Smooth muscle cell (in vitro differentiated cells): Measurements from ENCODE around the gene SNIP1. TPM values are rescaled to one million over a fixed set of nuclear protein-coding genes. Genes with fewer than 3 reads are reported as not detected.
A peak's percentile ranks its signal among the peaks of the same experiment; 100 is the strongest.

ENCODE experiments used
- DNase-seq: peaks from one replicate; lab custom pipeline; 2025; ENCODE audit not compliant: unreplicated experiment; lab: John Stamatoyannopoulos, UW
- H2AFZ ChIP-seq: fragments of 200-600 bp; sonication (generic); 2 replicates; pipeline ENCODE4 v1.6.0; 2016; ENCODE audit warnings: antibody characterized with exemption, low read depth, mild to moderate bottlenecking
- H3F3A ChIP-seq: fragments of 200-600 bp; sonication (generic); 2 replicates; pipeline ENCODE4 v1.6.0; 2017; ENCODE audit warnings: antibody characterized with exemption, low read depth
- H3K27ac ChIP-seq: fragments of 200-600 bp; sonication (generic); 2 replicates; pipeline ENCODE4 v1.5.1; 2016; ENCODE audit warnings: low read depth, mild to moderate bottlenecking
- H3K27me3 ChIP-seq: fragments of 200-600 bp; sonication (generic); 2 replicates; pipeline ENCODE4 v1.6.1; 2016; ENCODE audit warnings: low read depth, mild to moderate bottlenecking
- H3K36me3 ChIP-seq: fragments of 200-600 bp; sonication (generic); 2 replicates; pipeline ENCODE4 v1.5.1; 2016; ENCODE audit warnings: low read depth
- H3K4me1 ChIP-seq: fragments of 200-600 bp; sonication (generic); 2 replicates; pipeline ENCODE4 v1.5.1; 2016; ENCODE audit warnings: low read depth
- H3K4me2 ChIP-seq: fragments of 200-600 bp; sonication (generic); 2 replicates; pipeline ENCODE4 v1.6.0; 2016; ENCODE audit warnings: mild to moderate bottlenecking
- H3K4me3 ChIP-seq: fragments of 200-600 bp; sonication (generic); 2 replicates; pipeline ENCODE4 v1.5.1; 2016; ENCODE audit warnings: mild to moderate bottlenecking
- H3K79me2 ChIP-seq: fragments of 200-600 bp; sonication (generic); 2 replicates; pipeline ENCODE4 v1.6.0; 2016; ENCODE audit warnings: low read depth, mild to moderate bottlenecking
- H3K9ac ChIP-seq: fragments of 200-600 bp; sonication (generic); 2 replicates; pipeline ENCODE4 v1.6.0; 2016; ENCODE audit warnings: low read depth
- H3K9me3 ChIP-seq: fragments of 200-600 bp; sonication (generic); replicated peaks from 2 replicates; pipeline ENCODE4 v1.5.1; 2016; ENCODE audit warnings: low read depth
- H4K20me1 ChIP-seq: fragments of 200-600 bp; sonication (generic); 2 replicates; pipeline ENCODE4 v1.6.0; 2016; ENCODE audit warnings: low read depth
- WGBS: methylation state at CpG from one replicate; pipeline ENCODE4 v1.1.7; 2016; ENCODE audit warnings: low lambda C conversion rate; 5-methylcytosine and 5-hydroxymethylcytosine counted together
- polyA plus RNA-seq: library from polyadenylated mRNA; unstranded; fragments of >200 nt; fragmentation: Nextera tagmentation; extraction: Ambion mirVana; gene quantifications from 2 replicates; pipeline ENCODE4 v1.2.1, GENCODE V29; 2016
- total RNA-seq: library from RNA; depleted of rRNA; stranded (reverse); fragments of >200 nt; gene quantifications from 2 replicates; pipeline ENCODE4 v1.2.3, GENCODE V29; 2014
- TF ChIP-seq, protein P1 (sequence below): fragments of 200-600 bp; sonication (generic); IDR thresholded peaks from 2 replicates; pipeline ENCODE4 v1.5.1; 2017; ENCODE audit warnings: borderline replicate concordance, mild to moderate bottlenecking, antibody characterized with exemption; ENCODE audit not compliant: insufficient read depth, poor library complexity, severe bottlenecking

SNIP1 gene
- total and polyA plus RNA-seq, 2 experiments from 2014 or later, result 7.4 to 37.1 TPM

DNA sequence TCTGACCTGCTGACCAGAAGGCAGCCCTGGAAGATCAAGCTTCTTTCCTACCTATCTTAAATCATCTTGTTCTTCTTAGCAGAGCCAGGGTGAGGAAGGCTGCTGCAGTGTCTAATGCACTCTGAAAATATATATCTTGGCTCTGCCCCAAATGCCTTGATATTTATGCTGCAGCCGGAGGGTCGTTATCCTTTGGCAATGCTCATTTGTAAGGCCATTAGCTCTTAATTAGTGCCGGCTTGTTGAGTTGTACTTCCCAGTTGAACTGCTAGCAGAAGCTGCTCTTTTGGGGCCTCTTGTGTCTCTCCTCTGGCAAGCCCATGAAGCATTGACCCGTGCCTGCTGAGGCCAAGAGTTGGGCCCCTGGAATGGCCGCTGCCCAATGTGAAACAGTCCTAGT, 45.8 kb upstream of the SNIP1 start:
- no peaks in the 10 kb centered on the region for H3K9me3 ChIP-seq

DNA sequence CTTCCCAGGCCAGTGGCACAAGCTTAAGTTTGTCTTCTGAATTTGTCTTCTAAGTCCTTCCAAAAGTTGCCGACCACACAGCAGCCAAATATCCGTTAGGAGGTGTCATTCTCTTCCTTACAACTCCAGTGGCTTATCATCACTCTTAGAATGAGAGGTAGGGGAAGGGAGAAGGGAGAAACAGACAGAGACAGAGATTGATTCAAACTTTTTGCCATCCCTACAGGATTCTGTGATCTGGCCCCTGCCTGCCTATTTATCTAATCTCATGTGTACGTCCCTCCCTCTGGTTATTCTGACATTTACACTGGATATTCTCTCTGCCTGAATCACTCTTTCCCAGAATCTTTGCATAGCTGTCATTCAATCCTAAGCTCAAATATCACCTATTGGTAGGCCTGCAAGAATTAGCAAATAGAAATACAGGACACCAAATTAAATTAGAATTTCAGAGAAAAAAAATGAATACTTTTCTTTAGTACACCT, 42.1 kb upstream of the SNIP1 start:
- H2AFZ ChIP-seq, result peak overlapping the region; percentile 79
- DNase-seq, result no peak
- H3K9me3 ChIP-seq, result no peaks in the 10 kb centered on the region
- 9% methylated on average over 3 of the region's 3 CpGs for WGBS
- peak overlapping the region; percentile 99 for H3K4me2 ChIP-seq
- no peaks in the 10 kb centered on the region for H3F3A ChIP-seq
- H4K20me1 ChIP-seq, result peaks cover 30% of the 10 kb centered on the region
- H3K79me2 ChIP-seq, result peaks cover 36% of the 10 kb centered on the region
- H3K9ac ChIP-seq, result peak overlapping the region; percentile 90
- peak overlapping the region; percentile 77 for H3K4me3 ChIP-seq
- peak overlapping the region; percentile 94 for H3K27ac ChIP-seq
- peaks cover 14% of the 10 kb centered on the region for H3K4me1 ChIP-seq
- no peaks in the 10 kb centered on the region for H3K27me3 ChIP-seq
- H3K36me3 ChIP-seq, result peaks cover 13% of the 10 kb centered on the region
- TF ChIP-seq, protein P1, sequence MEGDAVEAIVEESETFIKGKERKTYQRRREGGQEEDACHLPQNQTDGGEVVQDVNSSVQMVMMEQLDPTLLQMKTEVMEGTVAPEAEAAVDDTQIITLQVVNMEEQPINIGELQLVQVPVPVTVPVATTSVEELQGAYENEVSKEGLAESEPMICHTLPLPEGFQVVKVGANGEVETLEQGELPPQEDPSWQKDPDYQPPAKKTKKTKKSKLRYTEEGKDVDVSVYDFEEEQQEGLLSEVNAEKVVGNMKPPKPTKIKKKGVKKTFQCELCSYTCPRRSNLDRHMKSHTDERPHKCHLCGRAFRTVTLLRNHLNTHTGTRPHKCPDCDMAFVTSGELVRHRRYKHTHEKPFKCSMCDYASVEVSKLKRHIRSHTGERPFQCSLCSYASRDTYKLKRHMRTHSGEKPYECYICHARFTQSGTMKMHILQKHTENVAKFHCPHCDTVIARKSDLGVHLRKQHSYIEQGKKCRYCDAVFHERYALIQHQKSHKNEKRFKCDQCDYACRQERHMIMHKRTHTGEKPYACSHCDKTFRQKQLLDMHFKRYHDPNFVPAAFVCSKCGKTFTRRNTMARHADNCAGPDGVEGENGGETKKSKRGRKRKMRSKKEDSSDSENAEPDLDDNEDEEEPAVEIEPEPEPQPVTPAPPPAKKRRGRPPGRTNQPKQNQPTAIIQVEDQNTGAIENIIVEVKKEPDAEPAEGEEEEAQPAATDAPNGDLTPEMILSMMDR, result no peak

More for the DNA sequence above, 45.8 kb upstream of the SNIP1 start:
- Histone ChIP-seq H3K4me2 (no peak overlapping the region), H3K4me3 (no peak overlapping the region), H3K36me3 (no peaks in the 10 kb centered on the region), H4K20me1 (no peaks in the 10 kb centered on the region), H3K9ac (no peak overlapping the region), H3K27me3 (peaks cover 8% of the 10 kb centered on the region), H3F3A (no peaks in the 10 kb centered on the region), H3K79me2 (peaks cover 7% of the 10 kb centered on the region), H3K27ac (no peak overlapping the region), H3K4me1 (peaks cover 3% of the 10 kb centered on the region), H2AFZ (no peak overlapping the region)
- TF ChIP-seq, protein P1, result no peak
- no peak for DNase-seq
- WGBS, result 90% methylated on average over 5 of the region's 5 CpGs

DNA sequence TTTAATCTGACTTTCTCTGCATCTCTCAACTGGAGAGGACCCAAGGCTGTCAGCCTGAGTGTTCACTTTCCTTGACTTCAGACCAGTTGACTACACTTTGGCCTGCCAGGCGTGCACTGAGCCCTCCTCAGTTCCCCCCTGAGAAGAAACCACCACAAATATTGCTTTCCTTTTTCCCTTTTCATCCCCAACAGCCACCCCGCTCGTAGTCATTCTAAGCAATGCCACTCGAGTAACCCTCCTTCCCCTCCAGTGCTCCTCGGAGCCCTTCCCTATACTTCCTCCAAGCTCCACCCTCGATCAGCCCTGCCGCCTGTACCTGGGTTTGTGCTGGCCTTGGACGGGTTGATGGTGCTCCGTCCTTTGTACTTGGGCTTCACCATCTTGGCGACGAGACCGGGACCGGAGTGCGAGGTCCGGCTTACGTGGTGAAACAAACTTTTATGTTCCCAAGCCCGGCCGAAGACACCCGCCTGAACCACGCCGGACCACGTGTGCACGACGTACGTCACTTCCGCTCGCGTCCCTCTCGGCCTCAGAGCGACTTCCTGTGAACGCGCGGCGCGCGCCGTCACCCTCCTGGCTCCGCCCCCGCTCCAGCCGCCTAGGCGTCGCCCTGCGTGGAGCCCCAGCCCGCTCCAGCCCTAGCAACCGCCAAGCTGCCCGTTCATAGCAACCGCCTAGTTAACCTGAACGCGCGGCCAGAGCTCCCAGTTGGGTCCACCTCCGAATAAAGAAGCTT, 41.5 kb upstream of the SNIP1 start, which contains the start of gene GNL2:
TSS of gene GNL2 (minus strand) at position 498 of the 742 bp plus-strand sequence. CDS start at position 383, 115 bp downstream.
- H3K4me2 ChIP-seq, result peak within 1 kb of the TSS; percentile 99
- H3K27ac ChIP-seq, result peak within 1 kb of the TSS; percentile 94
- H3K4me1 ChIP-seq, result peaks cover 14% of the 10 kb centered on the region
- H4K20me1 ChIP-seq, result peaks cover 30% of the 10 kb centered on the region
- TF ChIP-seq, protein P1, result no peak
- no peaks in the 10 kb centered on the region for H3F3A ChIP-seq
- 0% methylated on average over 47 of the region's 51 CpGs for WGBS
- H3K9ac ChIP-seq, result peak within 1 kb of the TSS; percentile 90
- no peaks in the 10 kb centered on the region for H3K9me3 ChIP-seq
- peaks cover 36% of the 10 kb centered on the region for H3K79me2 ChIP-seq
- H3K4me3 ChIP-seq, result peak within 1 kb of the TSS; percentile 77
- peaks cover 13% of the 10 kb centered on the region for H3K36me3 ChIP-seq
- H3K27me3 ChIP-seq, result no peaks in the 10 kb centered on the region
- DNase-seq, result peak; percentile 82
- H2AFZ ChIP-seq, result peak within 1 kb of the TSS; percentile 93

DNA sequence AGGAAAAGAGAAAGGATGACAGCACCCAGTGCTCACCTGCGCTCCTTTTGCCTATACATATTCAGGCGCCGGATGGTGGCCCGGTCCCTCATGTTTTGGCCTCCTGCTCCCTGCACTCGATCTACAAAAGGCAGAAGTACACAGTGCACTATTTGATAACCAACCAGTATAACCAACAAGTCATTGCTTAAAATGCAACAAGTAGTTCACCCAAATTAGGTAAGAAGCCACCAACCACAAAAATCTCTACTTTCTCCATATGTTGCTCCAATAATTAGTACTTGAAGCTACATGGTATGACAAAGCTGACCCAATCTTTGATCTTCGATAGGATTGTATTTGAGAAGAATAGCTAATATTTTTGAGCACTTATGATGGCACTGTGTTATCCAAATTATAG, 39.6 kb upstream of the SNIP1 start:
- WGBS, result over 99% methylated on average over 6 of the region's 6 CpGs
- H3K27me3 ChIP-seq, result no peaks in the 10 kb centered on the region
- H3K4me3 ChIP-seq, result no peak overlapping the region
- no peak for DNase-seq
- TF ChIP-seq, protein P1, result no peak
- no peaks in the 10 kb centered on the region for H3K9me3 ChIP-seq
- peaks cover 21% of the 10 kb centered on the region for H3K36me3 ChIP-seq
- no peaks in the 10 kb centered on the region for H3F3A ChIP-seq
- peaks cover 39% of the 10 kb centered on the region for H3K79me2 ChIP-seq
- H3K27ac ChIP-seq, result no peak overlapping the region
- no peak overlapping the region for H3K9ac ChIP-seq
- peaks cover 14% of the 10 kb centered on the region for H3K4me1 ChIP-seq
- H4K20me1 ChIP-seq, result peaks cover 34% of the 10 kb centered on the region
- no peak overlapping the region for H2AFZ ChIP-seq
- H3K4me2 ChIP-seq, result peak overlapping the region; percentile 99
